B cell (primary cell): ENCODE results near the gene DDT. TPM values are rescaled to one million over a fixed set of nuclear protein-coding genes. Genes with fewer than 3 reads are reported as not detected.

ENCODE experiments used
- ATAC-seq: fragments of 200-7000 bp; cut with Tn5 transposase; one replicate; pipeline ENCODE4 v1.10.0; 2021; ENCODE audit warnings: low read depth, mild to moderate bottlenecking, moderate number of reproducible peaks, moderate library complexity
- CTCF ChIA-PET: fragments of 350-600 bp; sonication (Branson Sonifier 250); formaldehyde crosslinking; loops from one replicate; lab custom pipeline; 2021; ENCODE audit warnings: antibody characterized with exemption, inconsistent platforms; lab: Charles Lee
- POLR2A ChIA-PET: fragments of 350-600 bp; sonication (Branson Sonifier 250); formaldehyde crosslinking; loops from one replicate; lab custom pipeline; 2021; ENCODE audit warnings: antibody characterized with exemption; lab: Charles Lee
- DNase-seq: peaks from one replicate; pipeline ENCODE4 v3.0.0; 2013
- H2AFZ ChIP-seq: 2 replicates; pipeline ENCODE4 v1.6.1; 2012; ENCODE audit warnings: mild to moderate bottlenecking, low read depth, low read length; ENCODE audit not compliant: insufficient read depth, poor library complexity, severe bottlenecking
- H3K27ac ChIP-seq, 2 donors: 1 replicate in 1 of 2; 2 replicates in 1 of 2; pipeline ENCODE4 v1.5.1; 2012 to 2013; ENCODE audit warnings: low read length in 2 of 2, mild to moderate bottlenecking in 2 of 2, moderate library complexity in 1 of 2
- H3K27me3 ChIP-seq, 4 experiments: fragments of 200-600 bp in 1 of 4; sonication (generic) in 1 of 4; replicated peaks in 1 of 4; 1 replicate in 2 of 4; 2 replicates in 2 of 4; pipeline versions ENCODE4 v1.6.1 to v1.7.0; 2013 to 2016; ENCODE audit warnings: low read length in 3 of 4, mild to moderate bottlenecking in 2 of 4, mixed read lengths in 1 of 4, moderate library complexity in 1 of 4; ENCODE audit not compliant: insufficient read depth in 4 of 4, control insufficient read depth in 3 of 4; ENCODE audit errors: control extremely low read depth in 1 of 4
- H3K36me3 ChIP-seq, 2 experiments: replicated peaks in 1 of 2; 1 replicate in 1 of 2; 2 replicates in 1 of 2; pipeline versions ENCODE4 v1.6.1 to v1.7.1; 2013; ENCODE audit warnings: low read length in 1 of 2; ENCODE audit not compliant: insufficient read depth in 2 of 2, control insufficient read depth in 1 of 2; ENCODE audit errors: control extremely low read depth in 1 of 2, extremely low read depth in 1 of 2
- H3K4me1 ChIP-seq, 2 donors: fragments of 200-600 bp in 1 of 2; sonication (generic) in 1 of 2; 1 replicate in 1 of 2; 2 replicates in 1 of 2; pipeline versions ENCODE4 v1.5.1 to v1.6.1; 2013 to 2017; ENCODE audit warnings: low read length in 2 of 2; ENCODE audit not compliant: control insufficient read depth in 2 of 2, insufficient read depth in 2 of 2
- H3K4me2 ChIP-seq: replicated peaks from 2 replicates; pipeline ENCODE3; 2012; ENCODE audit warnings: mild to moderate bottlenecking, low read depth, low read length; ENCODE audit not compliant: poor library complexity, severe bottlenecking
- H3K4me3 ChIP-seq, 5 experiments: fragments of 200-600 bp in 1 of 5; sonication (generic) in 1 of 5; 1 replicate in 3 of 5; 2 replicates in 2 of 5; pipeline versions ENCODE4 v1.5.1 to v1.7.0; 2011 to 2016; ENCODE audit warnings: low read length in 4 of 5, mild to moderate bottlenecking in 4 of 5, low read depth in 2 of 5, control low read depth in 1 of 5, moderate library complexity in 1 of 5; ENCODE audit not compliant: insufficient read depth in 1 of 5; ENCODE audit errors: control extremely low read depth in 1 of 5, extremely low read depth in 1 of 5
- H3K79me2 ChIP-seq: fragments of 200-600 bp; sonication (generic); one replicate; pipeline ENCODE4 v1.6.0; 2016; ENCODE audit warnings: low read length; ENCODE audit not compliant: control insufficient read depth, insufficient read depth
- H3K9ac ChIP-seq: fragments of 200-600 bp; sonication (generic); 2 replicates; pipeline ENCODE4 v1.6.1; 2017; ENCODE audit warnings: mild to moderate bottlenecking, low read length, moderate library complexity
- H3K9me3 ChIP-seq, 3 donors: one replicate each; pipeline versions ENCODE4 v1.6.1 to v1.7.1; 2013; ENCODE audit warnings: low read length in 2 of 3; ENCODE audit not compliant: control insufficient read depth in 2 of 3, insufficient read depth in 1 of 3; ENCODE audit errors: control extremely low read depth in 1 of 3
- H4K20me1 ChIP-seq: 2 replicates; pipeline ENCODE4 v1.6.0; 2012; ENCODE audit warnings: mild to moderate bottlenecking, low read length; ENCODE audit not compliant: insufficient read depth, control insufficient read depth, poor library complexity, severe bottlenecking
- H3K27ac Mint-ChIP-seq: one replicate; pipeline ENCODE4 v1.8.0; 2021; ENCODE audit warnings: mixed read lengths
- H3K27me3 Mint-ChIP-seq: one replicate; pipeline ENCODE4 v1.8.0; 2021; ENCODE audit warnings: mixed read lengths
- H3K4me1 Mint-ChIP-seq: one replicate; pipeline ENCODE4 v1.8.0; 2021; ENCODE audit warnings: mixed read lengths
- H3K4me3 Mint-ChIP-seq: one replicate; pipeline ENCODE4 v1.8.0; 2021; ENCODE audit warnings: mixed read lengths
- H3K9me3 Mint-ChIP-seq: one replicate; pipeline ENCODE4 v1.8.0; 2022; ENCODE audit warnings: mixed read lengths; ENCODE audit not compliant: insufficient read depth
- CTCF ChIP-seq: fragments of 200-600 bp; IDR thresholded peaks from one replicate; pipeline ENCODE4 v1.8.0; 2022; ENCODE audit warnings: antibody characterized with exemption, mild to moderate bottlenecking
- EZH2 ChIP-seq: IDR thresholded peaks from 2 replicates; pipeline ENCODE4 v1.6.1; 2012; ENCODE audit warnings: borderline replicate concordance, low read depth, mild to moderate bottlenecking, moderate library complexity, low read length; ENCODE audit not compliant: insufficient read depth, poor library complexity, severe bottlenecking
- WGBS: methylation state at CpG from one replicate; pipeline ENCODE4 v1.1.5; 2013; ENCODE audit warnings: missing lambda C conversion rate; ENCODE audit not compliant: insufficient coverage; 5-methylcytosine and 5-hydroxymethylcytosine counted together
- intact Hi-C: fragments of 100-400 bp; cut with micrococcal nuclease; formaldehyde crosslinking; loops from one replicate; pipeline ENCODE4 v1.10.0; 2022
- polyA plus RNA-seq: library from polyadenylated mRNA; depleted of rRNA; stranded (reverse); fragments of >200 nt; gene quantifications from 2 replicates; pipeline ENCODE4 v1.2.3, GENCODE V29; 2012
- total RNA-seq, 2 donors: library from RNA; stranded (reverse); fragments of 120-200 nt in 1 of 2; gene quantifications; 1 replicate in 1 of 2; 2 replicates in 1 of 2; pipeline versions ENCODE4 v1.2.3 to v1.2.4, GENCODE V29; 2013 to 2022

DDT gene
- total and polyA plus RNA-seq, 2 donors (not counting 1 experiment from before 2014, with no cell fraction given) = 105 to 142 TPM

GRCh38 chr22:24008381-24009226 is 34.4 kb upstream of the DDT start:
- H3K36me3 ChIP-seq = no peaks in the 10 kb centered on the region
- H3K9ac ChIP-seq = no peak overlapping the region
- H3K4me1 ChIP-seq = peaks cover 7 to 18% of the 10 kb centered on the region in 2 donors
- H2AFZ ChIP-seq = no peak overlapping the region
- H3K9me3 ChIP-seq = peaks cover 0 to 3% (median 0%) of the 10 kb centered on the region in 3 donors
- no peaks in the 10 kb centered on the region for H3K27me3 ChIP-seq
- Mint-ChIP-seq H3K27me3 (no peaks in the 10 kb centered on the region), H3K27ac (no peak overlapping the region), H3K4me1 (peaks cover 19% of the 10 kb centered on the region), H3K9me3 (no peaks in the 10 kb centered on the region), H3K4me3 (no peak overlapping the region)
- ChIA-PET POLR2A (no interaction called here), CTCF (no interaction called here)
- H3K4me3 ChIP-seq = no peak overlapping the region
- peaks cover 12% of the 10 kb centered on the region for H3K79me2 ChIP-seq
- no peak for DNase-seq
- 90% methylated on average over 2 of the region's 6 CpGs for WGBS
- no peak overlapping the region for H3K4me2 ChIP-seq
- no peak overlapping the region for H3K27ac ChIP-seq
- ATAC-seq = no peak
- TF ChIP-seq CTCF = no peak
- TF ChIP-seq EZH2 = no peak
- intact Hi-C loops = no loop called here
- no peaks in the 10 kb centered on the region for H4K20me1 ChIP-seq

DNA sequence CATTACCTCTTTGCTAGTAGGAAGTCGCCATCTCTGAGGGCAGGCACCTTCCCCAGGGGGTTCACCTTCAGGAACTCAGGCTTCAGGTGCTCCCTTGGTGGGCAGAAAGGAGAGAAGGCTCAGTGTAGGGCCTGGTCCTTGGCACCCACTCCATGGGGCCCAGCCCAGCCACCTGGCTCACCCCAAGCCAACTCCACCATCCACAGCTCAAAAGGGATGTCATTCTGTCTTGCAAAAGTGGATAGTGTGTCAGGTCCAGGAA is 33.7 kb upstream of the DDT start:
- no peak overlapping the region for H3K4me3 ChIP-seq
- no peak overlapping the region for H3K4me3 Mint-ChIP-seq
- H4K20me1 ChIP-seq = no peaks in the 10 kb centered on the region
- ATAC-seq (no peak), DNase-seq (no peak)
- TF ChIP-seq CTCF = no peak
- no peak for TF ChIP-seq EZH2
- H3K27ac ChIP-seq = no peak overlapping the region
- intact Hi-C loops = no loop called here
- no peaks in the 10 kb centered on the region for H3K9me3 Mint-ChIP-seq
- peaks cover 12% of the 10 kb centered on the region for H3K79me2 ChIP-seq
- no peak overlapping the region for H2AFZ ChIP-seq
- no peak overlapping the region for H3K9ac ChIP-seq
- H3K27ac Mint-ChIP-seq = no peak overlapping the region
- no peaks in the 10 kb centered on the region for H3K27me3 ChIP-seq
- H3K4me2 ChIP-seq = no peak overlapping the region
- H3K4me1 Mint-ChIP-seq = peaks cover 19% of the 10 kb centered on the region
- H3K9me3 ChIP-seq = peaks cover 0 to 3% (median 0%) of the 10 kb centered on the region in 3 donors
- H3K4me1 ChIP-seq = peaks cover 7 to 18% of the 10 kb centered on the region in 2 donors
- WGBS = 90% methylated on average over 1 of the region's 1 CpG
- H3K27me3 Mint-ChIP-seq = no peaks in the 10 kb centered on the region
- H3K36me3 ChIP-seq = no peaks in the 10 kb centered on the region
- CTCF ChIA-PET = no interaction called here
- POLR2A ChIA-PET = no interaction called here
